Hematopoietic multipotent progenitor cell treated with erythropoietin and hydrocortisone succinate and interleukin-3 and kit ligand, for 4 days (in vitro differentiated cells): ENCODE measurements around the gene PLEKHM1.
A peak's percentile ranks its signal among the peaks of the same experiment; 100 is the strongest.
"Not testable (repeated sequence)": the region's sequence is repeated elsewhere in the genome, so short reads cannot be mapped to it uniquely, and the experiment has no call there.

Experiments used
- DNase-seq: peaks from one replicate; pipeline ENCODE4 v3.0.0-alpha.2; 2015

Gene PLEKHM1

DNA sequence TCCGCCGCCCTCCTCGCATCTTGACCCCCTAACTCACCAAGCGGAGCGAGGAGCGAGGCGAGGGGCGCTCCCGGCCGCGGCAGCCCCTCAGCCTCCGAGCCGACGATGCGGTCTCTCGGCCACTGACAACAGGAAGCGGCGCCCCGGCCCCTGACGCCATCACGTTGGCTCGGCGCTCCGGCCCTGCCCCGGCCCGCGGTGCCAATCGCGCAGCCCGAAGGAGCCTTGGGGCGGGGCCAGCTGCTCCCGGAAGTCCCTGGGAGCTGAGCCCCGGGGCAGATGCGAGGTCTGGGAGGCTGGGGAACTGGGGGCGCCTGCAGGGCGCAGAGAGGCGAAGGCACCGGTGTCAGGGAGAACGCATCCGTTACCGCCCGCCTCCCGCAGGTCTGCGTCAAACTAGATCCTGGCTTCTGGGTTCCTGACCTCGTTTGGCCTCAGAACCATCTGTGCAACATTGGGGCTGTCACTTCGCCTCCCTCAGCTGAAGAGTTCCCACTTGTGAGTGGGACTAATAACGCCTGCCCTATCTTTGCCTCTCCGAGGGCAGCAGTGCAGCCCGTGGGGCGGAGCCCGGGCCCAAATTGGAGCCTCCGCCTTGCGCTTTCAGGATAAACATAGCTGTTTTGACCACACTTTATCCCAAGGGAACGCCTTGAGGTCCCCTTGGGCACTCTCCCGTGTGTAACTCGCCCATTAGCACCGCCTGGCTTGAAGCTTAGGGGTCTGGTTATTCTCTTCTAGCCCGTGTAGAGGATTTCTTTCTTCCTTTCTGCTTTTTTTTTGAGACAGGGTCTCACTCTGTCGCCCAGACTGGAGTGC lies at the start of gene PLEKHM1:
Gene PLEKHM1 (minus strand): TSS at position 107 of the 819 bp plus-strand sequence. CDS start 8,237 bp downstream, outside the sequence.
- peak; percentile 93 for DNase-seq

GRCh38 chr17:45538168-45538567 lies 47.6 kb upstream of the PLEKHM1 start:
- not testable (repeated sequence) for DNase-seq

GRCh38 chr17:45506072-45506471 lies 15.6 kb upstream of the PLEKHM1 start:
- not testable (repeated sequence) for DNase-seq

DNA sequence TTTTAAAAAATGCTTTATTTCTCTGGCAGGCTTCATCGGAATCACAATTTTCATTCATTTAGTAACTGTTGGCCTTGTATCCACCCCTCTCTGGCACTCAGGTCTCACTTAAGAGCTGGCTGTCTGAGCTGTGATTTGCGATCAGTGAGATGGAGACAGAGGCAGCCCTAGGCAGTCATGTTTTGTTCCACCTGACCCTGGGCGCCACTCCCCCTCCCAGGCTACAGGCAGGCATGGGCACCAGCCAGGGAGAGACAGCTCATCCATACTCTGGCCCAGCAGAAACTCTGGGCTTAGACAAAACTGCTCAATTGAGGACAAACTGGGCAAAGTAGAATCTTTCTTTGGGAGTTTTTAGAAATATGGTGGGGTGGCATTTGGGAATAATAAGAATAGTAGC lies 14.7 kb upstream of the PLEKHM1 start:
- DNase-seq = not testable (repeated sequence)

GRCh38 chr17:45501092-45501707 lies 10.7 kb upstream of the PLEKHM1 start:
- DNase-seq = not testable (repeated sequence)

DNA sequence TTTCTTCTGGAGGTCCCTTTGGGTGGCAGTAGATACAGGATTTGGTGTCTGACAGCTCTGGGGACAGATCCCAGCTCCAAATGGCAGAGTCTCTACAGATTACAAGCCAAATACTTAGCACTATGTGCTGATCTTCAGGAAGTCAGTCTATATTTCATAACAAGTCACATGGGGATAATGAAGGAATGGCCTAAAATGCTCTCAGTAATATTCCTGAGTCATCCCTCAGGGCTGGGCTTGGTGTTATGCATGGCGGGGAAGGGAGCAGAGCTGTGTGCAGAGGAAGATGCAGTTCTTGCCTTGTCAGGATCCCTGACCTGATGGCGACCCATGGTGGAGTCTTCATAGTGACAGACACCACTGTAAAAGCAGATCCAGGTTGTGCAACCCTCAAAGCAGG lies 10.0 kb upstream of the PLEKHM1 start:
- DNase-seq = not testable (repeated sequence)

DNA sequence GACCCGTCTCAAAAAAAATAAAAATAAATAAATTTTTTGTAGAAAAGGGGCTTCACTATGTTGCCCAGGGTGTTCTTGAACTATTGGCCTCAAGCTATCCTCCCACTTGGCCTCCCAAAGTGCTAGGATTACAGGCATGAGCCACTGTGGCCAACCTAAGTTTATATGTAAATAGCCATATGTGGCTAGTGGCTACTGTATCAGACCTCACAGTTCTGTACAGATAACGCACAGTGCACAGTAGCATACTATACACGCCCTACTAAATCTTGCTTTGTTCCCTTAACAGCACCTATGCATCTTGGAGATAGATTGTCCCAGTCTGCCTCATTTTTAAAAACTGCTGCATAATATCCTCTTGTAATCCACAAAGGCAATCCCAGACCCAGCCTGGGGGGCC lies 8.7 kb upstream of the PLEKHM1 start:
- DNase-seq = peak; percentile 41

- DNase-seq = not testable (repeated sequence)
Observed at GRCh38 chr17:45498377-45498776, 7.9 kb upstream of the PLEKHM1 start.

DNA sequence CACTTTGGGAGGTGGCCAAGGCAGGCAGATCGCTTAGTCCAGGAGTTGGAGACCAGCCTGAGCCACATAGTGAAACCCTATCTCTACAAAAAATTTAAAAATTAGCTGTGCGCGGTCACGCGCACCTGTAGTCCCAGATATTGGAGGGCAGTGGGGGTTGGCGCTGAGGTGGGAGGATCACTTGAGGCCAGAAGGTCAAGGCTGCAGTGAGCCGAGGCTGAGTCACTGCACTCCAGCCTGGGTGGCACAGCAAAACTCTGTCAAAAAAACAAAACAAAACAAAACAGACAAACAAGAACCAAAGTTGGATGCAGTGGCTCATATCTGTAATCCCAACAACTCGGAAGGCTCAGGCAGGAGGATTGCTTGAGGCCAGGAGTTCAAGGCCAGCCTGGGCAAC lies 6.9 kb upstream of the PLEKHM1 start:
- DNase-seq = not testable (repeated sequence)

GRCh38 chr17:45496507-45496906 lies 6.0 kb upstream of the PLEKHM1 start:
- DNase-seq = not testable (repeated sequence)

- DNase-seq = peak; percentile 52
Observed at GRCh38 chr17:45494556-45494955, 4.0 kb upstream of the PLEKHM1 start.

- DNase-seq = not testable (repeated sequence)
Observed at GRCh38 chr17:45492156-45492555, 1.6 kb upstream of the PLEKHM1 start.

DNA sequence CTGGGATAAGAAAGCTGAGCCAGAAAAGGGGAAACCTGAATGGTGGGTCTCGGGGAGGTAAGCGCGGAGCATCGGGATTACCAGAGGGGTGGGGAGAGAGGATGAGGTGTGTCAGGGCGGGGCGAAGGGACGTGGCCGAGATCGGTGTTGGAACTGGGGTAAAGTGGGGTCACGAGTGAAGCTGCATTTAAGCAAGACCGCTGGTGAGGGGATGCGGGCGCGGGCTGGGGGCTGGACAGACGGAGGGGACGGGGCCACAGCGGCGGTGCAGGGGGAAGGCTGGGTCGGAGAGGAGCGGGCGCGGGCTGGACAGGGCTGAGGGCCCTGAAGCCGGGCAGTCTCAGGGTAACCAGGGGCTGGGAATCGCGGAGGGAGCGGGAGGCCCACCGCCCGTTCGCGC lies 323 bp downstream of the PLEKHM1 start:
- peak; percentile 12 for DNase-seq

DNA sequence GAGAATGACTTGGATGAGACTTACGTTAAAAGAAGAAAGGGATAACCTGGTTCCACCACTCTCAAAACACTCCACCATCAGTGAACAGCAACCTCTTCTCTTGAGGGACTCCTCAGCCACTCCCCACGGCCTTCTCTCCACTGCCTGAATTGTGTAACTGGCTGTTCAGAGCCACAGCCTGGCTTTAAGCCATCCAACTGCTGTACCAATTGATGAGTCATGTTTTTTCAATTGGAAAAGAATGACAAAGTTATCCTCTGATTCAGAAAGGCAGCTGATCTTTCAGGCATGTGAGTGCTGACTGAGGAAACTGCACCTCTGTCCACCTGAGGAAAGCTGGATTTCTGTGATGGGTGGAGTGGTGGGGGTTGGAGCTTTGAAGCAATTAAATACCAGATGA lies 2.8 kb downstream of the PLEKHM1 start:
- DNase-seq = peak; percentile 83

DNA sequence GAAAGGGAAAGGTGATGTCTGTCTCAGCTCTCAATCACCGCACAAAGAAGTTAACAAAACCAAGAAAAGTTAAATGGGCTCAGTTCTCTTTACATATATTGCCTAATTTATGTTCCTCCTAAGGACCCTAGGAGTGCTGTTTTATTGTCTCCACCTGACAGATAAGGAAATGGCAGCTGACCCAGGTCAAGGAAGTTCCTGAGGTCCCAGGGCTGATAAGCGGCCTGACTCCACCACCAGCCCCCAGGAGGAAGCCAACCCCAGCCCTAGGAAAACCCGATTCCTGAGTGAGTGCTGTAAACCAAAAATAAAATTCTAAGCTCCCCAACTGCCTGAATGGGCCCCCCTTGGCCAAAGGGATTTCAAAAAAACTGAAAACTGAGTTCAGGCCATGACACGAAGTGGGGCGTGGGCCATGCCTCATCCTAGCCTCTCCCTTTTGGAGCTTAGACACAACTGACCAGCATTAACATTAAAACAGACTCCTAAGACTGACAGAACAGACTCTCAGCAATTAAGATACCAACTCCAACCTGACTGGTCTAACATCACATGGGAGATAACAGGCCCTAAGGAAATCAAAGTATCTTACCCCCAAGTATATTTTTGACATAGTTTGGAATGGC lies 6.8 kb downstream of the PLEKHM1 start:
- DNase-seq = not testable (repeated sequence)

DNA sequence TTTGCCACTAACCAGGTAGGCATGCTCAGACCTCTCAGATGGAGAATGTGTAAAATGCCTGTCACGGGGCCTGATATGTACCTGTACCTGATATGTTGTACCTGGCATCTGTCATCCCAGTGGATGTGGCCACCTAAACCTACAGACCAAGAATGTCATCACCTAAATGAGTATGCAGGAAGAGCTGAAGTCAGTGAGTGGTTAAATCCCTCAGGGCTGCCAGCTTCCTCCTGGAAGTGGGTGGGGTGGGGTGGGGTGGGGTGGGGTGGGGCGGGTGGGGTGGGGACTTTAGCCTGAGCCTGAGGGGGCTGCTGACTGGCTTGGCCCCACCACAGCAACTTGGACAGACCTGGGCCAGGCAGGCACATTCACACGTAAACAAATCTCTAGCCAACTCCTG lies 7.3 kb downstream of the PLEKHM1 start:
- DNase-seq = not testable (repeated sequence)

- not testable (repeated sequence) for DNase-seq
Observed at GRCh38 chr17:45482317-45482716, 8.2 kb downstream of the PLEKHM1 start.

GRCh38 chr17:45475436-45475835 lies 15.1 kb downstream of the PLEKHM1 start:
- DNase-seq = not testable (repeated sequence)

DNA sequence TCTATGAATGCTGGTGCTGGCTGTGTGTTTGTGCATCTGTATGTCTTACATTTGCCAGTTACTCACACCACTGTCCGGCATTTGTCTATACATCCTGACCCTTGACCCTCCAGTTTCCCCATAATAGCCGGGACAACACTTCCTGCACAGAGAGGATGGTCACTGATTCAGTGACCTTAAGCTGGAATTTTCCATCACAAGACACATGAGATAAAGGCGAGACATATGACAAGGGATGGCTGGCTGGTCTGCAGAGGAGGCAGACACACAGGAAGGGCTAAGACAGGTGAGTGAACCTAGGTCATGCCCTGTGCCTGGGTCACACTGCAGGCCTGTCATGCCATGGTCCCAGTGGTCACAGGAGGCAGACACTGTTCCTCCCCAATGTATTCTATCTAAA lies 18.3 kb downstream of the PLEKHM1 start:
- DNase-seq = not testable (repeated sequence)

DNA sequence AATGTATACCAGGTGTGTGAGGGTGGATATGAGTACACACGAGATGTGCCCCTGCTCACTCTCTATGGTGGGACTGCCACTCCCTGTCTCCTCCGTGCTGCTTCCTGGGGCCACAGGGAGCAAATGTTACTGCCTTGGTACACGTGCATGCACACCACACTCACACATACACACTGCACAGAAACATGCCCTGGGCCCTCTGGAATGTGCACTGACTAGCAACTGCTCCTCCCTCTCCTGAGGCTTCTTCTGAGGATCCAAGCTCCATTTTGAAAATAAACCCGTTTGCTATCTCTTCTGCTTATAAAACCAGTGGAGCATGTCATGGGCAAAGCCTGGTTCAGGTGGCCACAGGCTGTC lies 21.3 kb downstream of the PLEKHM1 start:
- DNase-seq = not testable (repeated sequence)

- not testable (repeated sequence) for DNase-seq
Observed at GRCh38 chr17:45468293-45469203, 22.0 kb downstream of the PLEKHM1 start.

GRCh38 chr17:45461524-45462327 lies 28.8 kb downstream of the PLEKHM1 start:
- peak; percentile 48 for DNase-seq
